Gastrocnemius medialis (tissue), 4 donors: ENCODE results near the gene F8A1.

Experiments
- POLR2A ChIP-seq, 2 donors: fragments of 450-650 bp; IDR thresholded peaks; one replicate each; pipeline ENCODE4 v1.6.1; 2017; ENCODE audit warnings: antibody characterized with exemption in 2 of 2, mild to moderate bottlenecking in 2 of 2, moderate library complexity in 2 of 2
- TF ChIP-seq, protein P1 (sequence below), 5 experiments: fragments of 450-650 bp in 3 of 5; fragments of 200-600 bp in 2 of 5; sonication (generic) in 2 of 5; IDR thresholded peaks in 4 of 5; conservative IDR thresholded peaks in 1 of 5; 1 replicate in 4 of 5; 2 replicates in 1 of 5; pipeline ENCODE4 v1.5.1; 2016 to 2019; ENCODE audit warnings: antibody characterized with exemption in 5 of 5, mild to moderate bottlenecking in 3 of 5, moderate library complexity in 3 of 5

DNA sequence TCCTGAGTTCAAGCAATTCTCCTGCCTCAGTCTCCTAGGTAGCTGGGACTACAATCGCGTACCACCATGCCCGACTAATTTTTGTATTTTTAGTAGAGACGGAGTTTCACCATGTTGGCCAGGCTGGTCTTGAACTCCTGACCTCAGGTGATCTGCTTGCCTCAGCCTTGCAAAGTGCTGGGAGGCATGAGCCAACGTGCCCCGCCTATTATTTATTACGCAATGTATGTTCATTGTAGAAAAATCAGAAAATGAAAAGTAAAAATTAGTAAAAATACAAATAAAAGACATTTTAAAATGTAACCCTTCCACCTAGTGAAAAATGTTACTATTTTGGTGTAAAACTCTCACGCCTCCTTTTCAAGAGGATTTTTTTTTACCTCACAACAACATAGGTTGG lies 14.2 kb downstream of the F8A1 start:
- TF ChIP-seq, protein P1, sequence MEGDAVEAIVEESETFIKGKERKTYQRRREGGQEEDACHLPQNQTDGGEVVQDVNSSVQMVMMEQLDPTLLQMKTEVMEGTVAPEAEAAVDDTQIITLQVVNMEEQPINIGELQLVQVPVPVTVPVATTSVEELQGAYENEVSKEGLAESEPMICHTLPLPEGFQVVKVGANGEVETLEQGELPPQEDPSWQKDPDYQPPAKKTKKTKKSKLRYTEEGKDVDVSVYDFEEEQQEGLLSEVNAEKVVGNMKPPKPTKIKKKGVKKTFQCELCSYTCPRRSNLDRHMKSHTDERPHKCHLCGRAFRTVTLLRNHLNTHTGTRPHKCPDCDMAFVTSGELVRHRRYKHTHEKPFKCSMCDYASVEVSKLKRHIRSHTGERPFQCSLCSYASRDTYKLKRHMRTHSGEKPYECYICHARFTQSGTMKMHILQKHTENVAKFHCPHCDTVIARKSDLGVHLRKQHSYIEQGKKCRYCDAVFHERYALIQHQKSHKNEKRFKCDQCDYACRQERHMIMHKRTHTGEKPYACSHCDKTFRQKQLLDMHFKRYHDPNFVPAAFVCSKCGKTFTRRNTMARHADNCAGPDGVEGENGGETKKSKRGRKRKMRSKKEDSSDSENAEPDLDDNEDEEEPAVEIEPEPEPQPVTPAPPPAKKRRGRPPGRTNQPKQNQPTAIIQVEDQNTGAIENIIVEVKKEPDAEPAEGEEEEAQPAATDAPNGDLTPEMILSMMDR (IDR thresholded peaks at IDR 0.05 in 4 of 5, conservative IDR thresholded peaks at IDR 0.05 in 1 of 5) = no peak
- no peak for TF ChIP-seq POLR2A (IDR thresholded peaks at IDR 0.05)
